Measurements from ENCODE around the gene RARB.

GRCh38 chr3:25574172-25574765, 146.2 kb downstream of the RARB start:
- no peak for TF ChIP-seq CTCF (IDR thresholded peaks at IDR 0.05)
- TF ChIP-seq EZH2 (IDR thresholded peaks at IDR 0.05) = no peak
